ENCODE results near the gene VSTM4. TPM values are rescaled to one million over a fixed set of nuclear protein-coding genes. Genes with fewer than 3 reads are reported as not detected.

Gene VSTM4
- polyA plus RNA-seq, 1 donor (not counting 4 experiments of a cell fraction or from before 2014, with no cell fraction given): not detected

- Histone ChIP-seq H3K27me3 (ENCODE audit: control insufficient read depth, extremely low read depth, insufficient read depth, low read length) (no peaks in the 10 kb centered on the region), H4K20me1 (ENCODE audit: control insufficient read depth, extremely low read depth, insufficient read depth, low read length) (no peaks in the 10 kb centered on the region), H3K4me2 (ENCODE audit: control insufficient read depth, extremely low read depth, insufficient read depth, low read depth, low read length) (no peak overlapping the region), H3K4me1 (ENCODE audit: control insufficient read depth, extremely low read depth, insufficient read depth, low read length) (no peaks in the 10 kb centered on the region), H3K36me3 (ENCODE audit: control insufficient read depth in 2 of 2, extremely low read depth in 1 of 2, insufficient read depth in 2 of 2, low read length in 2 of 2) (no peaks in the 10 kb centered on the region), H3K27ac (ENCODE audit: control insufficient read depth, insufficient read depth, low read length) (no peak overlapping the region), H2AFZ (ENCODE audit: control insufficient read depth, low read length) (no peak overlapping the region), H3K79me2 (ENCODE audit: control insufficient read depth, insufficient read depth, low read length) (no peaks in the 10 kb centered on the region), H3K9me1 (ENCODE audit: control insufficient read depth, extremely low read depth, insufficient read depth, low read length) (no peaks in the 10 kb centered on the region), H3K9me3 (ENCODE audit: control insufficient read depth, low read depth, low read length) (no peaks in the 10 kb centered on the region), H3K9ac (ENCODE audit: control insufficient read depth, extremely low read depth, insufficient read depth, low read length) (no peak overlapping the region), H3K4me3 (ENCODE audit: control insufficient read depth in 2 of 3, extremely low read depth in 1 of 3, insufficient read depth in 2 of 3, low read depth in 1 of 3, low read length in 3 of 3) (no peak overlapping the region)
- dilution Hi-C loops (cut with MboI; ENCODE audit: extremely low pct_ligation_motif_present, low sequenced_read_pairs): no loop called here
- FAIRE-seq (no peak), DNase-seq (ENCODE audit: low read depth, low spot score) (no peak)
- TF ChIP-seq CTCF (optimal IDR thresholded peaks at IDR 0.05 in 1 of 3, IDR thresholded peaks at IDR 0.05 in 1 of 3, conservative IDR thresholded peaks at IDR 0.05 in 1 of 3; ENCODE audit: extremely low read depth in 1 of 3, insufficient read depth in 2 of 3, low read length in 3 of 3) (no peak), EZH2 (IDR thresholded peaks at IDR 0.05; ENCODE audit: low read length) (no peak)
These were observed 121.7 kb downstream of the VSTM4 start for GRCh38 chr10:48993627-48994026.

DNA sequence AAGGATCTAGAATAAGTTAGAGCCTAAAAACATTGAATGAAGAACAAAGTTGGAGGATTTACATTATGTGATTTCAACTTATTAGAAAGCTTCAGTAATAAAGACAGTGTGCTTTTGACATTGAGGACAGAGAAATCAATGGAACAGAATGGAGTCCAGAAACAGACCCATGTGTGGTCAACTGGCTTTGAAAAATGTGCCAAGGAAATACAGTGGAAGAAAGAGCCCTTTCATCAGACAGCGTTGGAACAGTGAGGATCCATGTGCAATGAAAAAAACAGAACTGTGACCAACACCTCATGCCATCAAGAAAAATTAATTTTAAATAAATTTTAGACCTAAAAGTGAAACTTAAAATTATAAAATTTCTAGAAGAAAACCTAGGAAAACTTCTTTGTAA is 125.1 kb downstream of the VSTM4 start:
- no peak for FAIRE-seq
- no peaks in the 10 kb centered on the region for H3K4me1 ChIP-seq (ENCODE audit: control insufficient read depth, extremely low read depth, insufficient read depth, low read length)
- DNase-seq (ENCODE audit: low read depth, low spot score): no peak
- H3K4me3 ChIP-seq (ENCODE audit: control insufficient read depth in 2 of 3, extremely low read depth in 1 of 3, insufficient read depth in 2 of 3, low read depth in 1 of 3, low read length in 3 of 3): no peak overlapping the region
- H3K79me2 ChIP-seq (ENCODE audit: control insufficient read depth, insufficient read depth, low read length): no peaks in the 10 kb centered on the region
- H3K27me3 ChIP-seq (ENCODE audit: control insufficient read depth, extremely low read depth, insufficient read depth, low read length): no peaks in the 10 kb centered on the region
- no peak overlapping the region for H3K9ac ChIP-seq (ENCODE audit: control insufficient read depth, extremely low read depth, insufficient read depth, low read length)
- no peaks in the 10 kb centered on the region for H4K20me1 ChIP-seq (ENCODE audit: control insufficient read depth, extremely low read depth, insufficient read depth, low read length)
- H2AFZ ChIP-seq (ENCODE audit: control insufficient read depth, low read length): no peak overlapping the region
- dilution Hi-C loops (cut with MboI; ENCODE audit: extremely low pct_ligation_motif_present, low sequenced_read_pairs): no loop called here
- no peak overlapping the region for H3K27ac ChIP-seq (ENCODE audit: control insufficient read depth, insufficient read depth, low read length)
- no peak overlapping the region for H3K4me2 ChIP-seq (ENCODE audit: control insufficient read depth, extremely low read depth, insufficient read depth, low read depth, low read length)
- no peaks in the 10 kb centered on the region for H3K36me3 ChIP-seq (ENCODE audit: control insufficient read depth in 2 of 2, extremely low read depth in 1 of 2, insufficient read depth in 2 of 2, low read length in 2 of 2)
- no peaks in the 10 kb centered on the region for H3K9me3 ChIP-seq (ENCODE audit: control insufficient read depth, low read depth, low read length)
- TF ChIP-seq EZH2 (IDR thresholded peaks at IDR 0.05; ENCODE audit: low read length): no peak
- TF ChIP-seq CTCF (optimal IDR thresholded peaks at IDR 0.05 in 1 of 3, IDR thresholded peaks at IDR 0.05 in 1 of 3, conservative IDR thresholded peaks at IDR 0.05 in 1 of 3; ENCODE audit: extremely low read depth in 1 of 3, insufficient read depth in 2 of 3, low read length in 3 of 3): no peak
- no peaks in the 10 kb centered on the region for H3K9me1 ChIP-seq (ENCODE audit: control insufficient read depth, extremely low read depth, insufficient read depth, low read length)
